Sigmoid colon (tissue), 7 donors: ENCODE data around the gene ENTHD1. TPM values are rescaled to one million over a fixed set of nuclear protein-coding genes. Genes with fewer than 3 reads are reported as not detected.

ENCODE experiments used
- DNase-seq: peaks from one replicate; pipeline ENCODE4 v3.0.0-alpha.2; 2019
- H3K27ac ChIP-seq, 4 donors: fragments of 200-600 bp; sonication (generic); one replicate each; pipeline ENCODE4 v1.5.1; 2016 to 2019; ENCODE audit warnings: mild to moderate bottlenecking in 1 of 4
- H3K27me3 ChIP-seq, 3 donors: fragments of 200-600 bp; sonication (generic); one replicate each; pipeline ENCODE4 v1.5.1; 2019; ENCODE audit warnings: mild to moderate bottlenecking in 1 of 3
- H3K36me3 ChIP-seq, 4 donors: fragments of 200-600 bp; sonication (generic); one replicate each; pipeline ENCODE4 v1.5.1; 2016 to 2019
- H3K4me1 ChIP-seq, 4 donors: fragments of 200-600 bp; sonication (generic); one replicate each; pipeline ENCODE4 v1.5.1; 2017 to 2019
- H3K4me3 ChIP-seq, 4 donors: fragments of 200-600 bp; sonication (generic); one replicate each; pipeline ENCODE4 v1.5.1; 2017 to 2019; ENCODE audit warnings: mild to moderate bottlenecking in 2 of 4, moderate library complexity in 1 of 4
- H3K9me3 ChIP-seq, 4 donors: fragments of 200-600 bp in 3 of 4; sonication (generic) in 3 of 4; one replicate each; pipeline versions ENCODE4 v1.5.1 to v1.6.1; 2013 to 2019
- EP300 ChIP-seq, 4 donors: sonication (generic); formaldehyde crosslinking; IDR thresholded peaks; one replicate each; pipeline ENCODE4 v1.6.1; 2017; ENCODE audit warnings: antibody characterized with exemption in 4 of 4
- POLR2A ChIP-seq, 2 donors: fragments of 450-650 bp; IDR thresholded peaks; one replicate each; pipeline ENCODE4 v1.6.1; 2016; ENCODE audit warnings: antibody characterized with exemption in 2 of 2, mild to moderate bottlenecking in 2 of 2, moderate library complexity in 2 of 2
- POLR2AphosphoS5 ChIP-seq, 4 donors: sonication (generic); formaldehyde crosslinking; IDR thresholded peaks; one replicate each; pipeline ENCODE4 v1.6.1; 2017; ENCODE audit warnings: antibody characterized with exemption in 4 of 4
- WGBS, 2 donors: extraction: QIAGEN DNeasy Blood & Tissue Kit; methylation state at CpG; one replicate each; pipeline ENCODE4 v1.1.7; 2013; 5-methylcytosine and 5-hydroxymethylcytosine counted together
- intact Hi-C: fragments of 100-400 bp; cut with DNase I; formaldehyde crosslinking; loops from one replicate; pipeline ENCODE4 v1.15.1; 2023
- polyA plus RNA-seq, 3 donors: library from polyadenylated mRNA; stranded (reverse); fragments of 200-250 nt; gene quantifications; one replicate each; pipeline ENCODE4 v1.2.3, GENCODE V29; 2013
- total RNA-seq, 4 donors: library from RNA; depleted of rRNA; stranded (reverse); fragments of >200 nt; gene quantifications; one replicate each; pipeline ENCODE4 v1.1.0, GENCODE V29; 2016
- TF ChIP-seq, protein P1 (sequence below), 4 experiments: fragments of 450-650 bp in 3 of 4; fragments of 200-600 bp in 1 of 4; IDR thresholded peaks; one replicate each; pipeline ENCODE4 v1.5.1; 2016 to 2019; ENCODE audit warnings: antibody characterized with exemption in 4 of 4, mild to moderate bottlenecking in 3 of 4, moderate library complexity in 2 of 4
- donor health status: healthy with polysubstance abuse.
- donor health status: Bipolar disorder and iron deficiency.
- donor health status: healthy.

The ENTHD1 gene
- total and polyA plus RNA-seq, 7 donors: 0.09 TPM; not detected in 6

DNA sequence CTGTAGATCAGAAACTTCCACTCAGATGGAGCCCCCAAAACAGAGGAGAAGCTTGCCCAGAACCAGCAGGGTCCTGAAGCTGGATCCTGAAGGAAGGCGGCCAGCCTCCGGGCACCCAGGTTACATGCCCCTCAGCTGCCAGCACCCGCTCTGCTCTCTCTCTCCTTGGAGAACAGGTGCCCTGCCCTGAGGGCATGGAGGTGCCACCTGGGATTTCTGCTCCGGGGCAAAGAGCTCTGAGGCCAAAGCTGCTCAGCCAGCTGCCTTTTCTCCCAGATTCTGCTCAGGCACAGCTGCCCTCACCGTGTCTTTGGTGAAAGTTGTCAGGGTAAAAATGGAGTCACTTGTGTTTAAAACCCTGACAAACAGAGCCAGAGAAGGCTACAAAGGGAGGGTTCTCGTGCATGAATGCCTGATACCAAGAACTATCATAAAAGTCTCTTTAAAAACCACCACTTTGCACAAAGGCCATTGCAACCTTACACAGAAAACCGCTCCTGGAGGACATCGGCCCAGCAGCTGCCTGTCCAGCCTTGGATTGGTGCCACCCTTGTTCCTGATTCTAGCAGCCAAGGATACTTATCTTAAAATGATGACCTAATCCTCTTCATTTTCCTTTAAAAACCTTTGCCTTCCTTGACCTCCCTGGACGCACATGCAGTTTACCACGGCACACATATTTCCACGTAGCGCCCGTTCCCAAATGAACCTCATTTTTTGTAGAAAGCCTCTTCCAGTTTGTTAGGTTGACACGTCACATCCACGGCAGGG lies 183.0 kb downstream of the ENTHD1 start:
- Histone ChIP-seq H3K4me3 (no peak overlapping the region), H3K27me3 (peaks cover 0 to 16% (median 0%) of the 10 kb centered on the region in 3 donors), H3K4me1 (no peaks in the 10 kb centered on the region), H3K9me3 (no peaks in the 10 kb centered on the region), H3K27ac (no peak overlapping the region), H3K36me3 (no peaks in the 10 kb centered on the region)
- WGBS, 2 donors: 68 to 75% methylated on average over 15 of the region's 15 CpGs
- DNase-seq: no peak
- TF ChIP-seq EP300 (IDR thresholded peaks at IDR 0.05) (no peak), POLR2AphosphoS5 (IDR thresholded peaks at IDR 0.05) (no peak), POLR2A (IDR thresholded peaks at IDR 0.05) (no peak)
- TF ChIP-seq, protein P1, sequence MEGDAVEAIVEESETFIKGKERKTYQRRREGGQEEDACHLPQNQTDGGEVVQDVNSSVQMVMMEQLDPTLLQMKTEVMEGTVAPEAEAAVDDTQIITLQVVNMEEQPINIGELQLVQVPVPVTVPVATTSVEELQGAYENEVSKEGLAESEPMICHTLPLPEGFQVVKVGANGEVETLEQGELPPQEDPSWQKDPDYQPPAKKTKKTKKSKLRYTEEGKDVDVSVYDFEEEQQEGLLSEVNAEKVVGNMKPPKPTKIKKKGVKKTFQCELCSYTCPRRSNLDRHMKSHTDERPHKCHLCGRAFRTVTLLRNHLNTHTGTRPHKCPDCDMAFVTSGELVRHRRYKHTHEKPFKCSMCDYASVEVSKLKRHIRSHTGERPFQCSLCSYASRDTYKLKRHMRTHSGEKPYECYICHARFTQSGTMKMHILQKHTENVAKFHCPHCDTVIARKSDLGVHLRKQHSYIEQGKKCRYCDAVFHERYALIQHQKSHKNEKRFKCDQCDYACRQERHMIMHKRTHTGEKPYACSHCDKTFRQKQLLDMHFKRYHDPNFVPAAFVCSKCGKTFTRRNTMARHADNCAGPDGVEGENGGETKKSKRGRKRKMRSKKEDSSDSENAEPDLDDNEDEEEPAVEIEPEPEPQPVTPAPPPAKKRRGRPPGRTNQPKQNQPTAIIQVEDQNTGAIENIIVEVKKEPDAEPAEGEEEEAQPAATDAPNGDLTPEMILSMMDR (IDR thresholded peaks at IDR 0.05): no peak
- intact Hi-C loops: no loop called here

GRCh38 chr22:39707816-39708215 lies 185.7 kb downstream of the ENTHD1 start:
- peaks cover 0 to 16% (median 0%) of the 10 kb centered on the region in 3 donors for H3K27me3 ChIP-seq
- intact Hi-C loops: no loop called here
- no peaks in the 10 kb centered on the region for H3K9me3 ChIP-seq
- H3K36me3 ChIP-seq: no peaks in the 10 kb centered on the region
- no peak overlapping the region for H3K27ac ChIP-seq
- no peak for TF ChIP-seq POLR2AphosphoS5 (IDR thresholded peaks at IDR 0.05)
- no peak for TF ChIP-seq POLR2A (IDR thresholded peaks at IDR 0.05)
- TF ChIP-seq, protein P1 (IDR thresholded peaks at IDR 0.05): no peak
- no peak for TF ChIP-seq EP300 (IDR thresholded peaks at IDR 0.05)
- no peak for DNase-seq
- no peak overlapping the region for H3K4me3 ChIP-seq
- 75 to 76% methylated on average over 5 of the region's 5 CpGs for WGBS, 2 donors
- H3K4me1 ChIP-seq: no peaks in the 10 kb centered on the region

GRCh38 chr22:39707351-39707750 lies 186.2 kb downstream of the ENTHD1 start:
- DNase-seq: no peak
- TF ChIP-seq, protein P1 (IDR thresholded peaks at IDR 0.05): no peak
- no peak for TF ChIP-seq EP300 (IDR thresholded peaks at IDR 0.05)
- TF ChIP-seq POLR2AphosphoS5 (IDR thresholded peaks at IDR 0.05): no peak
- no peak for TF ChIP-seq POLR2A (IDR thresholded peaks at IDR 0.05)
- Histone ChIP-seq H3K27ac (no peak overlapping the region), H3K4me1 (no peaks in the 10 kb centered on the region), H3K36me3 (no peaks in the 10 kb centered on the region), H3K27me3 (peaks cover 0 to 16% (median 0%) of the 10 kb centered on the region in 3 donors), H3K4me3 (no peak overlapping the region), H3K9me3 (no peaks in the 10 kb centered on the region)
- WGBS, 2 donors: 94 to 95% methylated on average over 5 of the region's 5 CpGs
- intact Hi-C loops: no loop called here

DNA sequence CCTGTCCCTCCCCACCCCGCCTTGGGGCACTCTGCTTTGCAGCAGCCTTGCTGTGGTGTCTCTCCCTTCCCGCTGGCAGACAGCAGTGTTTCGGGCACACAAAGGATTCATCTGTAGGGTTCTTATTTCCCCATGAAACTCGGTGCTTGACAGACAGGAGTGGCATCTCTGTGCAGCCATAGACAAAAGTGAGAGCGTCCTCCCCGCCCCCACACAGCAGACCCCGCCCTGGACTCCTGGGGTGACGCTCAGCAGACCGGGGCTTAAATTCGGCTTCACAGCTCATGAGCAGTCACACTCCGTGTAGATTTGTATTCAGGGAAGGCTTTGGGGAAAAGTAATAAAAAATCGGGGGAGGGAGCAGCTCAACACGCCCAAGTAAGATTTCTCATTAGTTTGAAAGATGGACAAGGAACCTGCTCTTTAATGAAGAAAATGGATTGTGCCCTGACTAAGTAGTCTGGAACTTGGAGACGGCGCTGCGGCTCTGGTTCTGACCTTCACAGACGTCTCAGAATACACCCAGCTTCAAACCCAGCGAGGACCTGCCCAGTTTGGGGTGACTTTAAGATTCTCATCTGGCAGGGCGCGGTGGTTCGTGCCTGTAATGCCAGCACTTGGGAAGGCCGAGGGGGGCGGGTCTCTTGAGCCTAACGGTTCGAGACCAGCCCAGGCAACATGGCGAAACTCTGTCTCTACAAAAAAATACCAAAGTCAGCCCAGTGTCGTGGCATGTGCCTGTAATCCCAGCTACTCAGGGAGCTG lies 187.0 kb downstream of the ENTHD1 start:
- DNase-seq: no peak
- no peaks in the 10 kb centered on the region for H3K4me1 ChIP-seq
- intact Hi-C loops: no loop called here
- no peaks in the 10 kb centered on the region for H3K36me3 ChIP-seq
- WGBS, 2 donors: 86 to 88% methylated on average over 27 of the region's 27 CpGs
- TF ChIP-seq EP300 (IDR thresholded peaks at IDR 0.05): no peak
- TF ChIP-seq, protein P1 (IDR thresholded peaks at IDR 0.05): no peak
- no peak for TF ChIP-seq POLR2AphosphoS5 (IDR thresholded peaks at IDR 0.05)
- no peak for TF ChIP-seq POLR2A (IDR thresholded peaks at IDR 0.05)
- H3K27ac ChIP-seq: no peak overlapping the region
- no peak overlapping the region for H3K4me3 ChIP-seq
- peaks cover 0 to 13% (median 0%) of the 10 kb centered on the region in 3 donors for H3K27me3 ChIP-seq
- H3K9me3 ChIP-seq: no peaks in the 10 kb centered on the region
